ENCODE measurements around the gene PRXL2C.

GRCh38 chr9:96618209-96619123 lies 36.7 kb downstream of the PRXL2C start:
- TF ChIP-seq POLR2AphosphoS5 (IDR thresholded peaks at IDR 0.05; ENCODE audit: low read depth, low read length) (no peak), TAF1 (IDR thresholded peaks at IDR 0.05; ENCODE audit: borderline replicate concordance, low read depth, low read length) (no peak)
